ENCODE data around the gene FAM186B. TPM values are rescaled to one million over a fixed set of nuclear protein-coding genes. Genes with fewer than 3 reads are reported as not detected.

Gene FAM186B
- total RNA-seq, 1 experiment from 2014 or later, result 0.19 TPM

- Histone ChIP-seq H3K36me3 (ENCODE audit: insufficient read depth, low read length, poor library complexity, severe bottlenecking) (no peaks in the 10 kb centered on the region), H3K27me3 (replicated peaks; ENCODE audit: insufficient read depth, low read depth, low read length, poor library complexity) (no peaks in the 10 kb centered on the region), H3K4me1 (ENCODE audit: insufficient read depth, low read length, poor library complexity, severe bottlenecking) (no peaks in the 10 kb centered on the region), H3K27ac (ENCODE audit: low read depth, low read length, poor library complexity, severe bottlenecking) (no peak overlapping the region), H3K4me3 (ENCODE audit: low read depth, low read length, poor library complexity, severe bottlenecking) (no peak overlapping the region), H3K9me3 (ENCODE audit: low read depth, low read length, poor library complexity, severe bottlenecking) (no peaks in the 10 kb centered on the region)
- no TSS peak for BruUV-seq (replicated peaks)
- no peak for DNase-seq (ENCODE audit: low spot score)
- ChIA-PET CTCF (interaction anchor here (0.9 kb wide), 1 partner anchor 204 kb away, joined by 3 read pairs; no protein-coding TSS in a partner anchor), POLR2A (ENCODE audit: low non-redundant PET) (no interaction called here)
- TF ChIP-seq CTCF (conservative IDR thresholded peaks at IDR 0.05; ENCODE audit: low read depth, low read length), result no peak
- TF ChIP-seq EZH2 (IDR thresholded peaks at IDR 0.05; ENCODE audit: borderline replicate concordance, low read depth, low read length, poor library complexity, severe bottlenecking), result no peak
- intact Hi-C loops (cut with micrococcal nuclease; ENCODE audit: unreplicated experiment), result no loop called here
These were observed 29.6 kb upstream of the FAM186B start for GRCh38 chr12:49635036-49635435.

- no peaks in the 10 kb centered on the region for H3K27me3 ChIP-seq (replicated peaks; ENCODE audit: insufficient read depth, low read depth, low read length, poor library complexity)
- TF ChIP-seq EZH2 (IDR thresholded peaks at IDR 0.05; ENCODE audit: borderline replicate concordance, low read depth, low read length, poor library complexity, severe bottlenecking), result no peak
- TF ChIP-seq CTCF (conservative IDR thresholded peaks at IDR 0.05; ENCODE audit: low read depth, low read length), result no peak
- ChIA-PET CTCF (interaction anchor here (1.1 kb wide), 1 partner anchor 108 kb away, joined by 3 read pairs; the partner anchor contains the start of gene TMBIM6), POLR2A (ENCODE audit: low non-redundant PET) (no interaction called here)
- H3K4me3 ChIP-seq (ENCODE audit: low read depth, low read length, poor library complexity, severe bottlenecking), result no peak overlapping the region
- no peaks in the 10 kb centered on the region for H3K9me3 ChIP-seq (ENCODE audit: low read depth, low read length, poor library complexity, severe bottlenecking)
- no peak for DNase-seq (ENCODE audit: low spot score)
- intact Hi-C loops (cut with micrococcal nuclease; ENCODE audit: unreplicated experiment), result no loop called here
- H3K4me1 ChIP-seq (ENCODE audit: insufficient read depth, low read length, poor library complexity, severe bottlenecking), result no peaks in the 10 kb centered on the region
- no peak overlapping the region for H3K27ac ChIP-seq (ENCODE audit: low read depth, low read length, poor library complexity, severe bottlenecking)
- no peaks in the 10 kb centered on the region for H3K36me3 ChIP-seq (ENCODE audit: insufficient read depth, low read length, poor library complexity, severe bottlenecking)
- no TSS peak for BruUV-seq (replicated peaks)
These were observed 28.4 kb upstream of the FAM186B start for GRCh38 chr12:49633703-49634345.

- no peaks in the 10 kb centered on the region for H3K27me3 ChIP-seq (replicated peaks; ENCODE audit: insufficient read depth, low read depth, low read length, poor library complexity)
- BruUV-seq (replicated peaks), result no TSS peak
- H3K4me1 ChIP-seq (ENCODE audit: insufficient read depth, low read length, poor library complexity, severe bottlenecking), result no peaks in the 10 kb centered on the region
- no peaks in the 10 kb centered on the region for H3K36me3 ChIP-seq (ENCODE audit: insufficient read depth, low read length, poor library complexity, severe bottlenecking)
- ChIA-PET CTCF (interaction anchor here (1.1 kb wide), 1 partner anchor 108 kb away, joined by 3 read pairs; the partner anchor contains the start of gene TMBIM6), POLR2A (ENCODE audit: low non-redundant PET) (no interaction called here)
- no peaks in the 10 kb centered on the region for H3K9me3 ChIP-seq (ENCODE audit: low read depth, low read length, poor library complexity, severe bottlenecking)
- DNase-seq (ENCODE audit: low spot score), result no peak
- intact Hi-C loops (cut with micrococcal nuclease; ENCODE audit: unreplicated experiment), result no loop called here
- TF ChIP-seq CTCF (conservative IDR thresholded peaks at IDR 0.05; ENCODE audit: low read depth, low read length) (no peak), EZH2 (IDR thresholded peaks at IDR 0.05; ENCODE audit: borderline replicate concordance, low read depth, low read length, poor library complexity, severe bottlenecking) (no peak)
- H3K27ac ChIP-seq (ENCODE audit: low read depth, low read length, poor library complexity, severe bottlenecking), result no peak overlapping the region
- H3K4me3 ChIP-seq (ENCODE audit: low read depth, low read length, poor library complexity, severe bottlenecking), result no peak overlapping the region
These were observed 27.7 kb upstream of the FAM186B start for GRCh38 chr12:49632986-49633702.
